ENCODE results near the gene DZIP1. TPM values are rescaled to one million over a fixed set of nuclear protein-coding genes. Genes with fewer than 3 reads are reported as not detected.

The DZIP1 gene
- total RNA-seq, 1 experiment from 2014 or later: 33.6 TPM

- WGBS (ENCODE audit: extremely low coverage, insufficient read length, low lambda C conversion rate): no CpG with 5 or more reads among the region's 6 CpGs
- H4K5ac ChIP-seq (ENCODE audit: insufficient read length, low read depth, low read length): no peak overlapping the region
- no peak overlapping the region for H3K18ac ChIP-seq (ENCODE audit: insufficient read length, low read depth, low read length)
- H3K23me2 ChIP-seq (ENCODE audit: insufficient read length, low read depth, low read length, poor library complexity, severe bottlenecking): no peaks in the 10 kb centered on the region
- no peak for DNase-seq
- no peaks in the 10 kb centered on the region for H3K9me3 ChIP-seq (ENCODE audit: control insufficient read depth, low read depth, low read length)
- H3K27ac ChIP-seq (ENCODE audit: insufficient read length, low read depth, low read length): no peak overlapping the region
- no peak overlapping the region for H2BK120ac ChIP-seq (ENCODE audit: low read depth, low read length, poor library complexity, severe bottlenecking)
- H3K27me3 ChIP-seq (ENCODE audit: insufficient read depth, low read length): no peaks in the 10 kb centered on the region
- no peak overlapping the region for H3K4me2 ChIP-seq (ENCODE audit: insufficient read depth, insufficient read length, low read length)
- Mint-ChIP-seq H3K27ac (peak overlapping the region in 2 of 3 experiments; percentile 2 to 88; a peak in 4 of 7 replicates), H3K36me3 (ENCODE audit: insufficient read depth in 1 of 3, low read depth in 3 of 3) (peaks cover 12 to 18% (median 13%) of the 10 kb centered on the region in 3 experiments), H3K27me3 (ENCODE audit: low read depth) (no peaks in the 10 kb centered on the region), H3K4me1 (peaks cover 5% of the 10 kb centered on the region in 2 experiments; a peak in 3 of 4 replicates), H3K4me3 (no peak overlapping the region), H3K9me3 (no peaks in the 10 kb centered on the region)
- H4K91ac ChIP-seq (ENCODE audit: insufficient read length, low read depth, low read length): no peak overlapping the region
- H3K23ac ChIP-seq (ENCODE audit: insufficient read length, low read depth, low read length): no peak overlapping the region
- no peak overlapping the region for H2BK12ac ChIP-seq (ENCODE audit: insufficient read length, low read depth, low read length)
- H2BK15ac ChIP-seq (ENCODE audit: low read depth, low read length): no peak overlapping the region
- H3K14ac ChIP-seq (ENCODE audit: insufficient read depth, low read length): no peak overlapping the region
- H3K79me1 ChIP-seq (ENCODE audit: insufficient read depth, low read depth, low read length, poor library complexity, severe bottlenecking): no peaks in the 10 kb centered on the region
- no peak overlapping the region for H3K4ac ChIP-seq (ENCODE audit: low read depth, low read length)
- H3T11ph ChIP-seq (ENCODE audit: low read length): no peak overlapping the region
- no peak overlapping the region for H4K8ac ChIP-seq (replicated peaks; ENCODE audit: insufficient read length, low read depth, low read length)
- no peak overlapping the region for H2AK5ac ChIP-seq (ENCODE audit: insufficient read length, low read length)
- H3K4me1 ChIP-seq (ENCODE audit: insufficient read depth, low read length): no peaks in the 10 kb centered on the region
- no peak overlapping the region for H3K9ac ChIP-seq (ENCODE audit: extremely low read depth, insufficient read length, low read length)
- H3K56ac ChIP-seq (ENCODE audit: insufficient read length, low read depth, low read length): no peak overlapping the region
- H2BK20ac ChIP-seq (ENCODE audit: low read depth, low read length, poor library complexity, severe bottlenecking): no peak overlapping the region
- no peaks in the 10 kb centered on the region for H3K79me2 ChIP-seq (ENCODE audit: insufficient read depth, low read length)
- TF ChIP-seq CTCF (conservative IDR thresholded peaks at IDR 0.05): no peak
- H2BK5ac ChIP-seq (ENCODE audit: insufficient read length, low read length): no peak overlapping the region
- no peaks in the 10 kb centered on the region for H4K20me1 ChIP-seq (ENCODE audit: control insufficient read depth, insufficient read depth, insufficient read length)
- H2AFZ ChIP-seq (ENCODE audit: low read length): no peak overlapping the region
Observed at GRCh38 chr13:95571941-95572340, 72.6 kb downstream of the DZIP1 start.
